ENCODE measurements around the gene NIPAL3.

- TF ChIP-seq GATA2 (IDR thresholded peaks at IDR 0.05; ENCODE audit: low read depth, low read length) (no peak), GATA3 (IDR thresholded peaks at IDR 0.05; ENCODE audit: low read depth, low read length) (no peak)
These were observed 74.1 kb downstream of the NIPAL3 start for GRCh38 chr1:24489674-24490073.

Data from SH-SY5Y (cell line).